H1 (cell line): ENCODE results near the gene RPTOR. TPM values are rescaled to one million over a fixed set of nuclear protein-coding genes. Genes with fewer than 3 reads are reported as not detected.

Experiments
- CTCF ChIA-PET: fragments of 300-600 bp; sonication (Branson Sonifier 250); formaldehyde crosslinking; loops from one replicate; lab custom pipeline; 2021; ENCODE audit not compliant: partially characterized antibody; lab: Charles Lee
- POLR2A ChIA-PET: fragments of 300-600 bp; sonication (Branson Sonifier 250); formaldehyde crosslinking; loops from one replicate; lab custom pipeline; 2021; ENCODE audit warnings: inconsistent platforms; ENCODE audit not compliant: partially characterized antibody; lab: Charles Lee
- DNase-seq, 2 experiments: peaks; one replicate each; pipeline versions ENCODE4 v3.0.0 to v3.0.0-alpha.2; 2010 to 2022; ENCODE audit warnings: low spot score in 2 of 2, low read depth in 1 of 2, mixed read lengths in 1 of 2
- FAIRE-seq: peaks from 2 replicates; lab custom pipeline; 2011; peaks lifted over from hg19 to GRCh38; lab: Jason Lieb, UNC
- H2AFZ ChIP-seq: 2 replicates; pipeline ENCODE4 v1.8.1; 2012; ENCODE audit warnings: low read length, inconsistent platforms
- H2AK5ac ChIP-seq: 2 replicates; pipeline ENCODE4 v1.6.1; 2013; ENCODE audit warnings: low read depth, low read length
- H2BK120ac ChIP-seq: replicated peaks from 2 replicates; pipeline ENCODE3; 2013; ENCODE audit warnings: low read depth, low read length, inconsistent platforms
- H2BK12ac ChIP-seq: 2 replicates; pipeline ENCODE4 v1.6.1; 2013; ENCODE audit warnings: low read depth, low read length
- H2BK15ac ChIP-seq: 2 replicates; pipeline ENCODE4 v1.6.1; 2013; ENCODE audit warnings: low read length
- H2BK20ac ChIP-seq: 2 replicates; pipeline ENCODE4 v1.6.1; 2013; ENCODE audit warnings: low read length
- H2BK5ac ChIP-seq: 2 replicates; pipeline ENCODE4 v1.6.1; 2013; ENCODE audit warnings: low read depth, low read length
- H3K14ac ChIP-seq: 2 replicates; pipeline ENCODE4 v1.6.1; 2013; ENCODE audit warnings: inconsistent platforms; ENCODE audit not compliant: insufficient read length
- H3K18ac ChIP-seq: 2 replicates; pipeline ENCODE4 v1.6.1; 2013; ENCODE audit warnings: low read length; ENCODE audit errors: extremely low read depth
- H3K23ac ChIP-seq: 2 replicates; pipeline ENCODE4 v1.6.1; 2013; ENCODE audit warnings: inconsistent platforms; ENCODE audit not compliant: insufficient read length
- H3K23me2 ChIP-seq: 2 replicates; pipeline ENCODE4 v1.6.1; 2013; ENCODE audit warnings: low read depth, low read length
- H3K27ac ChIP-seq: 2 replicates; pipeline ENCODE4 v1.6.1; 2011; ENCODE audit warnings: low read depth, low read length, inconsistent platforms
- H3K27me3 ChIP-seq, 4 experiments: replicated peaks in 1 of 4; 1 replicate in 1 of 4; 2 replicates in 3 of 4; pipeline versions ENCODE4 v1.6.1 to v1.8.1; 2011 to 2013; ENCODE audit warnings: low read length in 3 of 4, mild to moderate bottlenecking in 3 of 4, inconsistent platforms in 2 of 4, mixed read lengths in 2 of 4, moderate library complexity in 1 of 4; ENCODE audit not compliant: control insufficient read depth in 3 of 4, insufficient read depth in 3 of 4; ENCODE audit errors: extremely low read depth in 1 of 4
- H3K36me3 ChIP-seq, 4 experiments: 2 replicates each; pipeline versions ENCODE4 v1.6.1 to v1.8.1; 2011 to 2013; ENCODE audit warnings: mild to moderate bottlenecking in 4 of 4, low read length in 3 of 4, moderate library complexity in 2 of 4, control low read depth in 1 of 4, inconsistent platforms in 1 of 4; ENCODE audit not compliant: insufficient read depth in 4 of 4, control insufficient read depth in 2 of 4
- H3K4ac ChIP-seq: replicated peaks from 2 replicates; pipeline ENCODE3; 2013; ENCODE audit warnings: low read length, low read depth, mixed read lengths, inconsistent platforms; ENCODE audit not compliant: insufficient read length
- H3K4me1 ChIP-seq, 4 experiments: replicated peaks in 1 of 4; 1 replicate in 1 of 4; 2 replicates in 3 of 4; pipeline versions ENCODE4 v1.6.1 to v1.8.1; 2011 to 2013; ENCODE audit warnings: low read length in 3 of 4, inconsistent platforms in 2 of 4, mixed read lengths in 1 of 4; ENCODE audit not compliant: insufficient read depth in 4 of 4, control insufficient read depth in 3 of 4
- H3K4me2 ChIP-seq, 2 experiments: 2 replicates each; pipeline versions ENCODE4 v1.6.1 to v1.8.1; 2011 to 2013; ENCODE audit warnings: low read depth in 2 of 2, low read length in 2 of 2, control low read depth in 1 of 2, inconsistent platforms in 1 of 2, mild to moderate bottlenecking in 1 of 2; ENCODE audit not compliant: insufficient read depth in 1 of 2
- H3K4me3 ChIP-seq, 4 experiments: fragments of 200-600, 300-600 bp in 1 of 4; sonication (generic), shearing (Covaris generic), sonication (Bioruptor Twin) in 1 of 4; 2 replicates each; pipeline versions ENCODE4 v1.5.1 to v1.8.1; 2011 to 2016; ENCODE audit warnings: low read length in 4 of 4, low read depth in 3 of 4, control low read depth in 2 of 4, inconsistent platforms in 2 of 4, mild to moderate bottlenecking in 2 of 4, mixed read lengths in 1 of 4, moderate library complexity in 1 of 4; ENCODE audit not compliant: insufficient read depth in 2 of 4; ENCODE audit errors: extremely low read depth in 1 of 4
- H3K56ac ChIP-seq: replicated peaks from 2 replicates; pipeline ENCODE3; 2013; ENCODE audit warnings: low read depth, mild to moderate bottlenecking, mixed read lengths, low read length, inconsistent platforms; ENCODE audit not compliant: insufficient read length
- H3K79me1 ChIP-seq: 2 replicates; pipeline ENCODE4 v1.6.1; 2013; ENCODE audit warnings: low read depth, low read length, control low read depth
- H3K79me2 ChIP-seq, 2 experiments: 2 replicates each; pipeline versions ENCODE4 v1.6.1 to v1.8.1; 2012 to 2013; ENCODE audit warnings: low read length in 2 of 2, mild to moderate bottlenecking in 2 of 2, inconsistent platforms in 1 of 2; ENCODE audit not compliant: insufficient read depth in 2 of 2, control insufficient read depth in 1 of 2
- H3K9ac ChIP-seq, 4 experiments: replicated peaks in 1 of 4; 1 replicate in 1 of 4; 2 replicates in 3 of 4; pipeline versions ENCODE4 v1.6.1 to v1.8.1; 2011 to 2013; ENCODE audit warnings: low read depth in 3 of 4, low read length in 3 of 4, control low read depth in 2 of 4, mild to moderate bottlenecking in 2 of 4, moderate library complexity in 2 of 4, inconsistent platforms in 1 of 4; ENCODE audit errors: extremely low read depth in 1 of 4
- H3K9me3 ChIP-seq, 2 experiments: 2 replicates each; pipeline versions ENCODE4 v1.6.1 to v1.8.1; 2012 to 2013; ENCODE audit warnings: mild to moderate bottlenecking in 2 of 2, moderate library complexity in 2 of 2, control low read depth in 1 of 2, inconsistent platforms in 1 of 2, low read depth in 1 of 2, low read length in 1 of 2, mixed read lengths in 1 of 2; ENCODE audit not compliant: insufficient read depth in 2 of 2
- H4K20me1 ChIP-seq, 2 experiments: replicated peaks in 1 of 2; 2 replicates each; pipeline versions ENCODE3 to v1.8.1; 2011 to 2013; ENCODE audit warnings: inconsistent platforms in 2 of 2, low read length in 2 of 2, mild to moderate bottlenecking in 1 of 2; ENCODE audit not compliant: insufficient read depth in 2 of 2, control insufficient read depth in 1 of 2
- H4K5ac ChIP-seq: 2 replicates; pipeline ENCODE4 v1.6.1; 2013; ENCODE audit warnings: low read length, low read depth, mixed read lengths, inconsistent platforms; ENCODE audit not compliant: insufficient read length
- H4K8ac ChIP-seq: 2 replicates; pipeline ENCODE4 v1.8.0; 2013; ENCODE audit warnings: mild to moderate bottlenecking, moderate library complexity, low read length, inconsistent platforms; ENCODE audit not compliant: insufficient read depth; ENCODE audit errors: extremely low read depth
- H4K91ac ChIP-seq: replicated peaks from 2 replicates; pipeline ENCODE3; 2013; ENCODE audit warnings: low read length, mixed read lengths, inconsistent platforms; ENCODE audit not compliant: insufficient read length
- FOSL1 ChIP-seq: IDR thresholded peaks from 2 replicates; pipeline ENCODE4 v1.6.1; 2011; ENCODE audit warnings: mild to moderate bottlenecking, low read depth, low read length, moderate library complexity; ENCODE audit not compliant: insufficient read depth
- HDAC6 ChIP-seq: IDR thresholded peaks from one replicate; pipeline ENCODE4 v1.7.1; 2012; ENCODE audit warnings: low read depth, mild to moderate bottlenecking, inconsistent platforms, low read length, moderate library complexity
- SIN3A ChIP-seq, 2 experiments: IDR thresholded peaks in 1 of 2; conservative IDR thresholded peaks in 1 of 2; 2 replicates each; pipeline ENCODE4 v1.6.1; 2011 to 2012; ENCODE audit warnings: low read length in 2 of 2, improper control_type of control experiment in 1 of 2, low read depth in 1 of 2, mild to moderate bottlenecking in 1 of 2
- WGBS, 2 experiments: shearing (Covaris generic) in 1 of 2; methylation state at CpG; one replicate each; pipeline versions ENCODE4 v1.1.6 to v1.1.7; 2013 to 2015; ENCODE audit warnings: low lambda C conversion rate in 2 of 2, mixed read lengths in 2 of 2, inconsistent platforms in 1 of 2, low coverage in 1 of 2, missing lambda C conversion rate in 1 of 2; ENCODE audit not compliant: insufficient replicate concordance in 2 of 2, insufficient coverage in 1 of 2, insufficient read length in 1 of 2; ENCODE audit errors: extremely low coverage in 1 of 2, missing lambda C conversion rate in 1 of 2; 5-methylcytosine and 5-hydroxymethylcytosine counted together
- polyA plus RNA-seq, 7 experiments: library from polyadenylated mRNA; depleted of rRNA in 3 of 7; stranded (reverse) in 5 of 7; unstranded in 2 of 7; fragments of >200 nt in 5 of 7; fragments of 200-250 nt in 2 of 7; gene quantifications; 1 replicate in 5 of 7; 2 replicates in 1 of 7; 4 replicates in 1 of 7; pipeline versions ENCODE4 v1.2.1 to v1.2.3, GENCODE V29; 2011 to 2013; ENCODE audit warnings: missing spikeins in 2 of 7, mixed read lengths in 2 of 7
- total RNA-seq: library from RNA; stranded (reverse); fragmentation: NEBNext Ultra II Directional; extraction: Animal tissue kit (Norgen Biotek cat#: 25700); gene quantifications from 2 replicates; pipeline ENCODE4 v1.2.1, GENCODE V29; 2021
- TF ChIP-seq, protein P1 (sequence below): IDR thresholded peaks from 2 replicates; pipeline ENCODE4 v1.6.1; 2011; ENCODE audit warnings: low read depth, mild to moderate bottlenecking, low read length; ENCODE audit not compliant: insufficient read depth

The RPTOR gene
- total and polyA plus RNA-seq, 2 of the 8 experiments (the other 6 are each of a cell fraction or from before 2014, with no cell fraction given): 6.9 to 28.7 TPM

DNA sequence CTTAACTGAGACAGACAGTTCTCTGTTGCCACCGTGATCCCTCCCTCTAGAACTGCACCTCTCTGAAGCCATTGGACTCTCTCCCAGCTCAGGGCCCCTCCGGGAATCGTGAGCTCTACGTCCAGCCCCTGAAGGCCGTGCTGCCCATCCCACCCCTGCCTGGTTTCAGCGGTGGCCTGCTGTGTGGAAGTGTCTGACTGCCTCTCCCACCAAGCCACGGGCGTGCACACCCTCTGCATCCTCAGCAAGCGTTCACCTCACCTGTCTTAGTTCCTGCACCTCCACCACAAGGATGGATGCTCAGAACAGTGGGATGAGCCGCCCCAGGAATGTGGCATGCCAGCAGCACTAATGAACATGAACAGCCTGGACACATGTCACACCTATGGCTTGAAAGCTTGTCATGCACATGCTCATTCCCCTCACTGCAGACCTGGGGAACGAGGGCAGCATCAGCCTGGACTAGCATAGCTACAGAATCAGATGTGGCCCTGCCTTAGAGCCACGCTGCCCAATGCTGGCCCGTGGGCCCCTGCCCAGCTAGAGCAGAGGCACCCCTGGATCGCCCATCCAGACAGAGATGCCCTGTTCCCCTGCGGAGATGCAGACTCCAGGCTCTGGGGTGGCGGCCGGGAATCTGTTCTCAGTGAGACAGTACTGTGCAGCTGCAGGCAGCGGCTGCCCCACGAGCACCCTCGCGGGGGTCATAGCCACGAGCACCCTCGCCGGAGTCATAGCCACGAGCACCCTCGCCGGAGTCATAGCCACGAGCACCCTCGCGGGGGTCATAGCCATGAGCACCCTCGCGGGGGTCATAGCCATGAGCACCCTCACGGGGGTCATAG lies 373.3 kb downstream of the RPTOR start:
- no peak overlapping the region for H3K4me2 ChIP-seq
- no peak overlapping the region for H4K5ac ChIP-seq
- 89% methylated on average over 20 of the region's 33 CpGs; no CpG with 5 or more reads in 1 of the 2 experiments for WGBS, 2 experiments
- no peak overlapping the region for H3K4me3 ChIP-seq
- no peak overlapping the region for H2BK12ac ChIP-seq
- no peak overlapping the region for H3K9ac ChIP-seq
- H3K23ac ChIP-seq: no peak overlapping the region
- ChIA-PET POLR2A (interaction anchor here (0.6 to 0.7 kb wide), 2 partner anchors 12 to 128 kb away, joined by 3 to 4 read pairs; no protein-coding TSS in a partner anchor), CTCF (interaction anchor here (0.7 to 1.6 kb wide), 6 partner anchors 9 to 184 kb away, joined by 3 to 6 read pairs (median 3); no protein-coding TSS in a partner anchor)
- no peak overlapping the region for H2BK5ac ChIP-seq
- no peaks in the 10 kb centered on the region for H3K23me2 ChIP-seq
- no peak overlapping the region for H3K27ac ChIP-seq
- H2BK20ac ChIP-seq: no peak overlapping the region
- H3K56ac ChIP-seq: no peak overlapping the region
- H2BK120ac ChIP-seq: no peak overlapping the region
- H3K9me3 ChIP-seq: peaks cover 16 to 18% of the 10 kb centered on the region in 2 experiments
- H3K36me3 ChIP-seq: peaks cover 0 to 10% (median 0%) of the 10 kb centered on the region in 4 experiments; a peak in 1 of 8 replicates
- H2AFZ ChIP-seq: no peak overlapping the region
- no peaks in the 10 kb centered on the region for H3K4me1 ChIP-seq
- H3K18ac ChIP-seq: no peak overlapping the region
- H3K14ac ChIP-seq: no peak overlapping the region
- H2AK5ac ChIP-seq: no peak overlapping the region
- no peaks in the 10 kb centered on the region for H4K20me1 ChIP-seq
- no peaks in the 10 kb centered on the region for H3K79me1 ChIP-seq
- TF ChIP-seq FOSL1 (no peak), HDAC6 (no peak), SIN3A (conservative IDR thresholded peaks at IDR 0.05 in 1 of 2, IDR thresholded peaks at IDR 0.05 in 1 of 2; ENCODE audit: low read depth in 1 of 2, low read length in 2 of 2) (no peak)
- TF ChIP-seq, protein P1, sequence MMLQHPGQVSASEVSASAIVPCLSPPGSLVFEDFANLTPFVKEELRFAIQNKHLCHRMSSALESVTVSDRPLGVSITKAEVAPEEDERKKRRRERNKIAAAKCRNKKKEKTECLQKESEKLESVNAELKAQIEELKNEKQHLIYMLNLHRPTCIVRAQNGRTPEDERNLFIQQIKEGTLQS: no peak
- no peak overlapping the region for H3K4ac ChIP-seq
- H3K79me2 ChIP-seq: no peaks in the 10 kb centered on the region
- no peak for DNase-seq
- no peaks in the 10 kb centered on the region for H3K27me3 ChIP-seq
- FAIRE-seq: no peak
- H4K8ac ChIP-seq: no peak overlapping the region
- no peak overlapping the region for H4K91ac ChIP-seq
- no peak overlapping the region for H2BK15ac ChIP-seq
